Heart left ventricle (tissue), 16 donors: ENCODE data around the gene VAC14. TPM values are rescaled to one million over a fixed set of nuclear protein-coding genes. Genes with fewer than 3 reads are reported as not detected.

Experiments
- ATAC-seq, 4 donors: fragments of 200-7000 bp; cut with Tn5 transposase; one replicate each; pipeline ENCODE4 v1.9.1; 2020 to 2022; ENCODE audit warnings: moderate library complexity in 4 of 4, mild to moderate bottlenecking in 3 of 4, moderate number of reproducible peaks in 1 of 4
- DNase-seq, 5 donors: peaks; one replicate each; pipeline ENCODE4 v3.0.0-alpha.2; 2020
- H3K27ac ChIP-seq, 12 donors: fragments of 200-600 bp; sonication (generic) in 4 of 12; one replicate each; pipeline versions ENCODE4 v1.5.0 to v1.8.0; 2016 to 2022; ENCODE audit warnings: mild to moderate bottlenecking in 2 of 12
- H3K27me3 ChIP-seq, 9 donors: fragments of 200-600 bp; sonication (generic) in 2 of 9; one replicate each; pipeline versions ENCODE4 v1.5.1 to v1.8.0; 2016 to 2022; ENCODE audit warnings: mild to moderate bottlenecking in 3 of 9
- H3K36me3 ChIP-seq, 9 donors: fragments of 200-600 bp; sonication (generic) in 2 of 9; one replicate each; pipeline versions ENCODE4 v1.5.0 to v1.8.0; 2018 to 2022; ENCODE audit warnings: mild to moderate bottlenecking in 2 of 9
- H3K4me1 ChIP-seq, 12 donors: fragments of 200-600 bp; sonication (generic) in 4 of 12; one replicate each; pipeline versions ENCODE4 v1.5.0 to v1.8.0; 2016 to 2022; ENCODE audit warnings: mild to moderate bottlenecking in 3 of 12
- H3K4me3 ChIP-seq, 12 donors: fragments of 200-600 bp; sonication (generic) in 4 of 12; one replicate each; pipeline versions ENCODE4 v1.5.0 to v1.8.0; 2017 to 2022; ENCODE audit warnings: mild to moderate bottlenecking in 9 of 12, moderate library complexity in 4 of 12
- H3K9me3 ChIP-seq, 12 donors: fragments of 200-600 bp; sonication (generic) in 4 of 12; one replicate each; pipeline versions ENCODE4 v1.5.0 to v1.8.0; 2016 to 2022; ENCODE audit warnings: mild to moderate bottlenecking in 1 of 12
- CTCF ChIP-seq, 12 donors: fragments of 200-600 bp; sonication (generic) in 4 of 12; IDR thresholded peaks; one replicate each; pipeline versions ENCODE4 v1.5.0 to v1.8.0; 2018 to 2022; ENCODE audit warnings: antibody characterized with exemption in 12 of 12, mild to moderate bottlenecking in 5 of 12
- POLR2A ChIP-seq, 2 donors: fragments of 450-650 bp; IDR thresholded peaks; one replicate each; pipeline ENCODE4 v1.6.1; 2017; ENCODE audit warnings: antibody characterized with exemption in 2 of 2, mild to moderate bottlenecking in 2 of 2, moderate library complexity in 2 of 2
- WGBS, 4 donors: extraction: QIAGEN DNeasy Blood & Tissue Kit in 2 of 4; methylation state at CpG; one replicate each; pipeline versions ENCODE4 v1.1.5 to v1.1.7; 2013 to 2018; 5-methylcytosine and 5-hydroxymethylcytosine counted together
- intact Hi-C, 10 donors: fragments of 100-400 bp; cut with DNase I; formaldehyde crosslinking; loops; one replicate each; pipeline versions ENCODE4 v1.11.1 to v1.14.2; 2022
- polyA plus RNA-seq, 2 donors: library from polyadenylated mRNA; stranded (reverse); fragments of 200-250 nt; gene quantifications; one replicate each; pipeline ENCODE4 v1.2.3, GENCODE V29; 2013
- total RNA-seq, 9 donors: library from RNA; depleted of rRNA in 2 of 9; stranded (reverse); fragments of >200 nt in 2 of 9; fragmentation: NEBNext Ultra II Directional in 3 of 9; extraction: Animal tissue kit (Norgen Biotek cat#: 25700) in 3 of 9; gene quantifications; one replicate each; pipeline versions ENCODE4 v1.1.0 to v1.2.4, GENCODE V29; 2016 to 2023
- donor health status: ischemic (EF 13 %, LVEDD 7.1; RV severe dilation, severe dysfunction).
- donor health status: healthy with polysubstance abuse.
- donor health status: DM: no; HTN: yes; CAD: no.
- donor health status: DM: no; HTN: no; CAD: no.
- donor health status: ischemic (EF 25% LVEDD 6.9; RV normal size, moderate dysfunction).
- donor health status: ischemic (EF 25% LVEDD 5.7; RV mildly dilated, moderate dysfunction).
- donor health status: healthy.
- donor health status: DM: yes; HTN: yes; CAD: no.
- donor health status: ischemic (EF 35%, LVEDD 5.7; RV mildly dilated, moderate dysfunction).
- donor health status: nonischemic (EF 11% LVEDD 7.7; RV severe dilation, severe dysfunction).
- donor health status: DM: yes; HTN: yes; CAD: no.
- donor health status: PGD.
- donor health status: ischemic (EF 29% LVEDD 5.4; RV normal size, mild dysfunction).
- donor health status: nonischemic (EF 23%, LVEDD 6.1; RV moderate dilation, normal function).

VAC14 gene
- total and polyA plus RNA-seq, 11 donors: 13.9 to 48.0 (median 26.1) TPM

- no peaks in the 10 kb centered on the region for H3K27me3 ChIP-seq
- peaks cover 0 to 54% (median 28%) of the 10 kb centered on the region in 12 donors for H3K4me1 ChIP-seq
- H3K36me3 ChIP-seq: peaks cover 0 to 69% (median 58%) of the 10 kb centered on the region in 9 donors
- H3K4me3 ChIP-seq: no peak overlapping the region
- H3K27ac ChIP-seq: peak overlapping the region in 1 of 12 donors; percentile 89
- H3K9me3 ChIP-seq: no peaks in the 10 kb centered on the region
- intact Hi-C loops: loop anchor here in 1 of 10 donors (5.0 kb wide), 1 partner anchor 94 kb away; no protein-coding TSS in a partner anchor
- no peak for ATAC-seq
- TF ChIP-seq CTCF (IDR thresholded peaks at IDR 0.05) (no peak), POLR2A (IDR thresholded peaks at IDR 0.05) (no peak)
- 82 to 90% (median 86%) methylated on average over 14 to 22 of the region's 22 CpGs for WGBS, 4 donors
- DNase-seq: peak in 1 of 5 donors; percentile 63
Measured at GRCh38 chr16:70678121-70678897, 122.6 kb downstream of the VAC14 start.

- ATAC-seq (no peak), DNase-seq (peak in 1 of 5 donors; percentile 49)
- Histone ChIP-seq H3K4me3 (no peak overlapping the region), H3K27me3 (no peaks in the 10 kb centered on the region), H3K27ac (peak overlapping the region in 1 of 12 donors; percentile 89), H3K9me3 (no peaks in the 10 kb centered on the region), H3K36me3 (peaks cover 0 to 76% (median 64%) of the 10 kb centered on the region in 9 donors), H3K4me1 (peaks cover 0 to 47% (median 24%) of the 10 kb centered on the region in 12 donors)
- 65 to 81% (median 75%) methylated on average over 13 to 15 of the region's 15 CpGs for WGBS, 4 donors
- intact Hi-C loops: loop anchor here in 1 of 10 donors (5.0 kb wide), 1 partner anchor 95 kb away; no protein-coding TSS in a partner anchor
- TF ChIP-seq CTCF (IDR thresholded peaks at IDR 0.05) (no peak), POLR2A (IDR thresholded peaks at IDR 0.05) (no peak)
Measured at GRCh38 chr16:70677499-70678120, 123.3 kb downstream of the VAC14 start.

- DNase-seq: peak in 1 of 5 donors; percentile 7
- Histone ChIP-seq H3K27me3 (no peaks in the 10 kb centered on the region), H3K4me1 (peaks cover 0 to 40% (median 19%) of the 10 kb centered on the region in 12 donors), H3K27ac (peak overlapping the region in 3 of 12 donors; percentile 16 to 89 (median 42)), H3K9me3 (no peaks in the 10 kb centered on the region), H3K4me3 (no peak overlapping the region), H3K36me3 (peaks cover 0 to 83% (median 68%) of the 10 kb centered on the region in 9 donors)
- ATAC-seq: no peak
- TF ChIP-seq POLR2A (IDR thresholded peaks at IDR 0.05) (no peak), CTCF (IDR thresholded peaks at IDR 0.05) (no peak)
- intact Hi-C loops: loop anchor here in 1 of 10 donors (5.0 kb wide), 1 partner anchor 95 kb away; no protein-coding TSS in a partner anchor
- WGBS, 4 donors: 80 to 90% (median 85%) methylated on average over 11 to 14 of the region's 14 CpGs
Measured at GRCh38 chr16:70676675-70677498, 124.1 kb downstream of the VAC14 start.
